ENCODE results near the gene CCZ1B. TPM values are rescaled to one million over a fixed set of nuclear protein-coding genes. Genes with fewer than 3 reads are reported as not detected.
"Not testable (repeated sequence)": the region's sequence is repeated elsewhere in the genome, so short reads cannot be mapped to it uniquely, and the experiment has no call there.

The CCZ1B gene
- total RNA-seq, 2 experiments from 2014 or later = 47.3 to 55.8 TPM

GRCh38 chr7:6843092-6843491, 17.0 kb upstream of the CCZ1B start:
- H3K9me3 Mint-ChIP-seq, H3K4me1 Mint-ChIP-seq, H3K4me3 Mint-ChIP-seq, H3K27ac Mint-ChIP-seq, H3K27me3 Mint-ChIP-seq, H3K36me3 Mint-ChIP-seq: not testable (repeated sequence)
- peak; percentile 43 for DNase-seq

GRCh38 chr7:6842278-6842921, 16.3 kb upstream of the CCZ1B start:
- H3K27ac Mint-ChIP-seq, H3K4me1 Mint-ChIP-seq: not testable (repeated sequence)

GRCh38 chr7:6837081-6837480, 11.0 kb upstream of the CCZ1B start:
- not testable (repeated sequence) for H3K4me3 Mint-ChIP-seq, DNase-seq, H3K9me3 Mint-ChIP-seq, H3K27me3 Mint-ChIP-seq, H3K27ac Mint-ChIP-seq, H3K4me1 Mint-ChIP-seq, H3K36me3 Mint-ChIP-seq

More at GRCh38 chr7:6842278-6842921, 16.3 kb upstream of the CCZ1B start:
- H3K4me3 Mint-ChIP-seq, H3K9me3 Mint-ChIP-seq, DNase-seq, H3K36me3 Mint-ChIP-seq, H3K27me3 Mint-ChIP-seq: not testable (repeated sequence)

- H3K36me3 Mint-ChIP-seq, H3K9me3 Mint-ChIP-seq, H3K27ac Mint-ChIP-seq, H3K27me3 Mint-ChIP-seq, H3K4me3 Mint-ChIP-seq, H3K4me1 Mint-ChIP-seq, DNase-seq: not testable (repeated sequence)
Measured at GRCh38 chr7:6835521-6835920, 9.4 kb upstream of the CCZ1B start.

GRCh38 chr7:6833636-6834035, 7.6 kb upstream of the CCZ1B start:
- Mint-ChIP-seq H3K4me3 (no peak overlapping the region), H3K27ac (no peak overlapping the region), H3K4me1 (no peaks in the 10 kb centered on the region), H3K9me3 (no peaks in the 10 kb centered on the region), H3K27me3 (peaks cover 4% of the 10 kb centered on the region), H3K36me3 (no peaks in the 10 kb centered on the region)
- DNase-seq = no peak

GRCh38 chr7:6831018-6831725, 5.1 kb upstream of the CCZ1B start:
- peaks cover 1% of the 10 kb centered on the region for H3K4me1 Mint-ChIP-seq
- no peak overlapping the region for H3K4me3 Mint-ChIP-seq
- no peak overlapping the region for H3K27ac Mint-ChIP-seq

GRCh38 chr7:6830026-6830425, 4.0 kb upstream of the CCZ1B start:
- H3K36me3 Mint-ChIP-seq, DNase-seq, H3K4me3 Mint-ChIP-seq, H3K27me3 Mint-ChIP-seq, H3K9me3 Mint-ChIP-seq, H3K27ac Mint-ChIP-seq, H3K4me1 Mint-ChIP-seq: not testable (repeated sequence)

More at GRCh38 chr7:6831018-6831725, 5.1 kb upstream of the CCZ1B start:
- Mint-ChIP-seq H3K9me3 (peaks cover 1% of the 10 kb centered on the region), H3K27me3 (peaks cover 8% of the 10 kb centered on the region), H3K36me3 (no peaks in the 10 kb centered on the region)
- DNase-seq = no peak

- not testable (repeated sequence) for H3K4me3 Mint-ChIP-seq, H3K27ac Mint-ChIP-seq, DNase-seq, H3K27me3 Mint-ChIP-seq, H3K4me1 Mint-ChIP-seq, H3K9me3 Mint-ChIP-seq, H3K36me3 Mint-ChIP-seq
Measured at GRCh38 chr7:6829616-6830015, 3.5 kb upstream of the CCZ1B start.

GRCh38 chr7:6827180-6827579, 1.1 kb upstream of the CCZ1B start:
- H3K27me3 Mint-ChIP-seq, H3K4me1 Mint-ChIP-seq, H3K9me3 Mint-ChIP-seq, DNase-seq, H3K27ac Mint-ChIP-seq, H3K36me3 Mint-ChIP-seq: not testable (repeated sequence)
- peak overlapping the region; percentile 38 for H3K4me3 Mint-ChIP-seq

- not testable (repeated sequence) for H3K36me3 Mint-ChIP-seq, H3K4me1 Mint-ChIP-seq, DNase-seq, H3K9me3 Mint-ChIP-seq, H3K27me3 Mint-ChIP-seq
- H3K27ac Mint-ChIP-seq = peak overlapping the region; percentile 79
- H3K4me3 Mint-ChIP-seq = peak overlapping the region; percentile 87
Measured at GRCh38 chr7:6825236-6826125, 594 bp downstream of the CCZ1B start.

GRCh38 chr7:6821622-6822021, 4.5 kb downstream of the CCZ1B start:
- not testable (repeated sequence) for H3K27me3 Mint-ChIP-seq, DNase-seq, H3K9me3 Mint-ChIP-seq, H3K4me3 Mint-ChIP-seq, H3K4me1 Mint-ChIP-seq, H3K27ac Mint-ChIP-seq
- peaks cover 11% of the 10 kb centered on the region for H3K36me3 Mint-ChIP-seq

GRCh38 chr7:6815470-6815869, 10.6 kb downstream of the CCZ1B start:
- H3K4me1 Mint-ChIP-seq, H3K27ac Mint-ChIP-seq, H3K9me3 Mint-ChIP-seq, H3K4me3 Mint-ChIP-seq, DNase-seq, H3K36me3 Mint-ChIP-seq, H3K27me3 Mint-ChIP-seq: not testable (repeated sequence)

GRCh38 chr7:6813011-6813410, 13.1 kb downstream of the CCZ1B start:
- H3K4me1 Mint-ChIP-seq, H3K4me3 Mint-ChIP-seq, DNase-seq, H3K27ac Mint-ChIP-seq, H3K27me3 Mint-ChIP-seq, H3K36me3 Mint-ChIP-seq, H3K9me3 Mint-ChIP-seq: not testable (repeated sequence)

- H3K27ac Mint-ChIP-seq, DNase-seq, H3K27me3 Mint-ChIP-seq, H3K36me3 Mint-ChIP-seq, H3K4me3 Mint-ChIP-seq, H3K9me3 Mint-ChIP-seq, H3K4me1 Mint-ChIP-seq: not testable (repeated sequence)
Measured at GRCh38 chr7:6807959-6808358, 18.1 kb downstream of the CCZ1B start.

GRCh38 chr7:6807393-6807918, 18.6 kb downstream of the CCZ1B start:
- not testable (repeated sequence) for H3K4me3 Mint-ChIP-seq, H3K36me3 Mint-ChIP-seq, H3K27ac Mint-ChIP-seq, H3K27me3 Mint-ChIP-seq, H3K9me3 Mint-ChIP-seq, DNase-seq, H3K4me1 Mint-ChIP-seq
